Keratinocyte (primary cell): ENCODE results near the gene GEN1. TPM values are rescaled to one million over a fixed set of nuclear protein-coding genes. Genes with fewer than 3 reads are reported as not detected.

ENCODE experiments used
- DNase-seq: peaks from one replicate; pipeline ENCODE4 v3.0.0-alpha.2; 2011; ENCODE audit warnings: low read depth, missing footprints, low spot score
- FAIRE-seq: peaks from 2 replicates; lab custom pipeline; 2011; peaks lifted over from hg19 to GRCh38; lab: Jason Lieb, UNC
- H2AFZ ChIP-seq: 2 replicates; pipeline ENCODE4 v1.6.0; 2012; ENCODE audit warnings: low read length, control low read depth, inconsistent platforms; ENCODE audit not compliant: control insufficient read depth
- H3K27ac ChIP-seq: 2 replicates; pipeline ENCODE4 v1.5.1; 2011; ENCODE audit warnings: low read length; ENCODE audit not compliant: control insufficient read depth, insufficient read depth
- H3K27me3 ChIP-seq: 3 replicates; pipeline ENCODE4 v1.6.0; 2011; ENCODE audit warnings: low read length; ENCODE audit not compliant: control insufficient read depth, insufficient read depth; ENCODE audit errors: extremely low read depth
- H3K36me3 ChIP-seq, 2 experiments: 2 replicates in 1 of 2; 3 replicates in 1 of 2; pipeline ENCODE4 v1.5.1; 2011; ENCODE audit warnings: low read length in 2 of 2, mild to moderate bottlenecking in 1 of 2; ENCODE audit not compliant: control insufficient read depth in 2 of 2, insufficient read depth in 2 of 2; ENCODE audit errors: extremely low read depth in 1 of 2
- H3K4me1 ChIP-seq: 3 replicates; pipeline ENCODE4 v1.5.1; 2011; ENCODE audit warnings: low read length; ENCODE audit not compliant: control insufficient read depth, insufficient read depth; ENCODE audit errors: extremely low read depth
- H3K4me2 ChIP-seq: 3 replicates; pipeline ENCODE4 v1.6.0; 2011; ENCODE audit warnings: low read depth, low read length; ENCODE audit not compliant: control insufficient read depth, insufficient read depth; ENCODE audit errors: extremely low read depth
- H3K4me3 ChIP-seq, 3 experiments: fragments of 200-600 bp in 1 of 3; sonication (generic) in 1 of 3; 2 replicates in 2 of 3; 3 replicates in 1 of 3; pipeline ENCODE4 v1.5.1; 2011 to 2016; ENCODE audit warnings: low read length in 3 of 3, mild to moderate bottlenecking in 3 of 3, control low read depth in 2 of 3, inconsistent platforms in 1 of 3, low read depth in 1 of 3, mixed read lengths in 1 of 3, mixed run types in 1 of 3, moderate library complexity in 1 of 3; ENCODE audit not compliant: control insufficient read depth in 2 of 3, insufficient read depth in 2 of 3; ENCODE audit errors: extremely low read depth in 1 of 3
- H3K79me2 ChIP-seq: 2 replicates; pipeline ENCODE4 v1.6.0; 2012; ENCODE audit warnings: low read length; ENCODE audit not compliant: control insufficient read depth, insufficient read depth
- H3K9ac ChIP-seq: 3 replicates; pipeline ENCODE4 v1.6.0; 2011; ENCODE audit warnings: low read length; ENCODE audit not compliant: control insufficient read depth, insufficient read depth; ENCODE audit errors: extremely low read depth
- H3K9me1 ChIP-seq: 3 replicates; pipeline ENCODE4 v1.6.0; 2011; ENCODE audit warnings: low read length; ENCODE audit not compliant: control insufficient read depth, insufficient read depth; ENCODE audit errors: extremely low read depth
- H3K9me3 ChIP-seq: 2 replicates; pipeline ENCODE4 v1.5.1; 2012; ENCODE audit warnings: low read depth, low read length; ENCODE audit not compliant: control insufficient read depth
- H4K20me1 ChIP-seq: 3 replicates; pipeline ENCODE4 v1.6.0; 2011; ENCODE audit warnings: low read length; ENCODE audit not compliant: control insufficient read depth, insufficient read depth; ENCODE audit errors: extremely low read depth
- CTCF ChIP-seq, 3 experiments: IDR thresholded peaks in 1 of 3; conservative IDR thresholded peaks in 1 of 3; optimal IDR thresholded peaks in 1 of 3; 2 replicates in 2 of 3; 3 replicates in 1 of 3; pipeline versions ENCODE3 to v1.5.1; 2011; ENCODE audit warnings: low read length in 3 of 3, mild to moderate bottlenecking in 3 of 3, moderate library complexity in 2 of 3, control low read depth in 1 of 3, inconsistent platforms in 1 of 3; ENCODE audit not compliant: insufficient read depth in 2 of 3; ENCODE audit errors: extremely low read depth in 1 of 3
- EZH2 ChIP-seq: IDR thresholded peaks from one replicate; pipeline ENCODE4 v1.6.1; 2012; ENCODE audit warnings: inconsistent platforms, mild to moderate bottlenecking, low read length, moderate library complexity
- dilution Hi-C: fragments of 300-500 bp; cut with MboI; formaldehyde crosslinking; loops from one replicate; pipeline ENCODE4 v1.7.0; 2020; ENCODE audit warnings: low sequenced_read_pairs; ENCODE audit not compliant: extremely low pct_ligation_motif_present
- polyA plus RNA-seq, 5 experiments: library from polyadenylated mRNA; depleted of rRNA in 3 of 5; stranded (reverse) in 3 of 5; stranded (forward) in 1 of 5; unstranded in 1 of 5; fragments of >200 nt; gene quantifications; 1 replicate in 1 of 5; 2 replicates in 3 of 5; 3 replicates in 1 of 5; pipeline versions ENCODE4 v1.2.1 to v1.2.3, GENCODE V29; 2011 to 2012; ENCODE audit warnings: missing spikeins in 2 of 5, low read depth in 1 of 5, low replicate concordance in 1 of 5

The GEN1 gene
- polyA plus RNA-seq, 1 donor (not counting 4 experiments of a cell fraction or from before 2014, with no cell fraction given) = 17.2 TPM

- H3K79me2 ChIP-seq = no peaks in the 10 kb centered on the region
- H3K36me3 ChIP-seq = no peaks in the 10 kb centered on the region
- H2AFZ ChIP-seq = no peak overlapping the region
- FAIRE-seq (no peak), DNase-seq (no peak)
- no peaks in the 10 kb centered on the region for H4K20me1 ChIP-seq
- no peak for TF ChIP-seq CTCF (optimal IDR thresholded peaks at IDR 0.05 in 1 of 3, IDR thresholded peaks at IDR 0.05 in 1 of 3, conservative IDR thresholded peaks at IDR 0.05 in 1 of 3; ENCODE audit: extremely low read depth in 1 of 3, insufficient read depth in 2 of 3, low read length in 3 of 3)
- H3K9ac ChIP-seq = no peak overlapping the region
- H3K4me3 ChIP-seq = no peak overlapping the region
- no peaks in the 10 kb centered on the region for H3K4me1 ChIP-seq
- H3K9me1 ChIP-seq = no peaks in the 10 kb centered on the region
- no peak overlapping the region for H3K4me2 ChIP-seq
- H3K27me3 ChIP-seq = no peaks in the 10 kb centered on the region
- H3K9me3 ChIP-seq = no peaks in the 10 kb centered on the region
- dilution Hi-C loops = no loop called here
- no peak overlapping the region for H3K27ac ChIP-seq
Measured at GRCh38 chr2:17788773-17789172, 34.8 kb downstream of the GEN1 start.

DNA sequence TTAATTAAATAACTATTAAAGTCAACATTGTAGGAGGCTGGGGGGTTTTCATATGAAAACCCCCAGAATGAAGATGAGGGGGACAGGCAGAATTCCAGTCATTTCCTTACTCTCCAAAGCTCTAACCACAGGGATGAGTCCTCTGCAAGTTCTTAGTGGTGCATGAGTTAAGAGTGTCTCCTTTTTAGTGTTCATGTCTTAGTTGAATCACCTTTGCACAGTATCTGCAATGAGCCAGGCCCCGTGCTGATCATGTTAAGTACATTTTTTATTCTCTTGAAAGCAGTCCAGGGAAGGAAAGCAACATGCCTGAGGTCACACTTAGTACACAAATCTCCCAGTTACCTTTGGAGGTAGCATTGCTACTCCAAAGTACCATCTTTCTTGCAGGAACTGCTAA, 36.6 kb downstream of the GEN1 start:
- H3K36me3 ChIP-seq = no peaks in the 10 kb centered on the region
- no peak overlapping the region for H3K27ac ChIP-seq
- H3K9me1 ChIP-seq = no peaks in the 10 kb centered on the region
- H3K4me3 ChIP-seq = no peak overlapping the region
- H3K27me3 ChIP-seq = no peaks in the 10 kb centered on the region
- H4K20me1 ChIP-seq = no peaks in the 10 kb centered on the region
- dilution Hi-C loops = no loop called here
- no peaks in the 10 kb centered on the region for H3K9me3 ChIP-seq
- no peak overlapping the region for H3K4me2 ChIP-seq
- FAIRE-seq = no peak
- H2AFZ ChIP-seq = no peak overlapping the region
- TF ChIP-seq EZH2 (no peak), CTCF (optimal IDR thresholded peaks at IDR 0.05 in 1 of 3, IDR thresholded peaks at IDR 0.05 in 1 of 3, conservative IDR thresholded peaks at IDR 0.05 in 1 of 3; ENCODE audit: extremely low read depth in 1 of 3, insufficient read depth in 2 of 3, low read length in 3 of 3) (no peak)
- DNase-seq = no peak
- H3K9ac ChIP-seq = no peak overlapping the region
- H3K79me2 ChIP-seq = no peaks in the 10 kb centered on the region
- no peaks in the 10 kb centered on the region for H3K4me1 ChIP-seq
